Measurements from ENCODE around the gene ZNF652.

- TF ChIP-seq POLR2AphosphoS5 (IDR thresholded peaks at IDR 0.05; ENCODE audit: low read depth, low read length) (no peak), SPI1 (IDR thresholded peaks at IDR 0.05; ENCODE audit: low read depth, low read length) (no peak), POLR2A (IDR thresholded peaks at IDR 0.05; ENCODE audit: low read depth, low read length) (no peak), PAX5 (IDR thresholded peaks at IDR 0.05; ENCODE audit: insufficient read depth, low read length, severe bottlenecking) (no peak)
Observed at GRCh38 chr17:49407086-49407485, 45.0 kb upstream of the ZNF652 start.
